HT-29 (cell line): ENCODE results near the gene WNT3. TPM values are rescaled to one million over a fixed set of nuclear protein-coding genes. Genes with fewer than 3 reads are reported as not detected.

Experiments
- DNase-seq: peaks from one replicate; pipeline ENCODE4 v3.0.0-alpha.2; 2015; ENCODE audit warnings: low spot score
- total RNA-seq: library from RNA; depleted of rRNA; stranded (reverse); fragments of >200 nt; shearing (Covaris generic); gene quantifications from 2 replicates; pipeline ENCODE4 v1.2.3, GENCODE V29; 2014

The WNT3 gene
- total RNA-seq, 1 experiment from 2014 or later, result 0.08 TPM

DNA sequence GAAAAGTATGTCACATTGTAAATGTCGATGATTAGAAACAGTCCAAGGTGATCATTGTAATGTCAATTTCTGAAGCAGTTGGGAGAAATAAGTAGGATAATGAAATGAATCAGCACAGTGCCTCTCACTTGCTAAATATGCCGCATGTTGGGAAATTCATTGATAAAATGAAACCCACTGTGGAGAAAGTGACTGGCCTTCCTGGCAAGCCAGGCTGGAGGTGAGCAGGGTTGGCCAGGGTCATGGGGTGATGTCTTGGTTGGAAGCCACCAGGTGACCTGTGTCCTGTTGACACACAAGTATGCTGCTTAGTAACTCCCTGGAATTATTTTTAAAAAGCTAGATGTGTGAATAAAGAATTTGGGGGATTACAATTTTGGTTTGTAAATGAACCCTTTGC is 18.0 kb upstream of the WNT3 start:
- DNase-seq, result no peak

DNA sequence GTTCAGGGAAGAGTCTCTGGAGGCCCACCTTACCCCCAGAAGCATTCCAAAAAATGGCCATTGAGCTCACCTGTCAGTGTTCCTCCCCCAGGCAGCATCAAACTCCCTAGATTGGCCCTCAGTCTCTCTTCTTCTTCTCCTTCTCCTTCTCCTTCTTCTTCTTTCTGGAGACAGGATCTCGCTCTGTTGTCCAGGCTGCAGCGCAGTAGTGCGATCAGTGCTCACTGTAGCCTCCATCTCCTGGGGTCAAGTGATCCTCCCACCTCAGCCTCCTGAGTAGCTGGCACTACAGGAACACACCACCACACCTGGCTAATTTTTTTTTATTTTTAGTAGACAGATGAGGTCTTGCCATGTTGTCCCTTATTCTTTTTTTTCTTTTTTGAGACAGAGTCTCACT is 16.4 kb upstream of the WNT3 start:
- no peak for DNase-seq

DNA sequence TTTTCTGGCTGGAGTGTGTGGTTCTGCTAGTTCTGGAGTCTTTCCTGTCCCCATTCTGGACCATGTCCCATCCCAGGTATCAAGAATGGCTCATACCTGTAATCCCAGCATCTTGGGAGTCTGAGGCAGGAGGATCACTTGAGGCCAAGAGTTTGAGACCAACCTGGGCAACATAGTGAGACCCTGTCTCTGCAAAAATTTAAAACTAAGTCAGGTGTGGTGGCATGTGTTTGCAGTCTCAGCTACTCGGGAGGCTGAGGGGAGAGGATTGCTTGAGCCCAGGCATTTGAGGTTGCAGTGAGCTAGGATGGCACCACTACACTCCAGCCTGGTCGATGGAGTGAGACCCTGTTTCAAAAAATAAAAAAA is 15.3 kb upstream of the WNT3 start:
- DNase-seq, result no peak

DNA sequence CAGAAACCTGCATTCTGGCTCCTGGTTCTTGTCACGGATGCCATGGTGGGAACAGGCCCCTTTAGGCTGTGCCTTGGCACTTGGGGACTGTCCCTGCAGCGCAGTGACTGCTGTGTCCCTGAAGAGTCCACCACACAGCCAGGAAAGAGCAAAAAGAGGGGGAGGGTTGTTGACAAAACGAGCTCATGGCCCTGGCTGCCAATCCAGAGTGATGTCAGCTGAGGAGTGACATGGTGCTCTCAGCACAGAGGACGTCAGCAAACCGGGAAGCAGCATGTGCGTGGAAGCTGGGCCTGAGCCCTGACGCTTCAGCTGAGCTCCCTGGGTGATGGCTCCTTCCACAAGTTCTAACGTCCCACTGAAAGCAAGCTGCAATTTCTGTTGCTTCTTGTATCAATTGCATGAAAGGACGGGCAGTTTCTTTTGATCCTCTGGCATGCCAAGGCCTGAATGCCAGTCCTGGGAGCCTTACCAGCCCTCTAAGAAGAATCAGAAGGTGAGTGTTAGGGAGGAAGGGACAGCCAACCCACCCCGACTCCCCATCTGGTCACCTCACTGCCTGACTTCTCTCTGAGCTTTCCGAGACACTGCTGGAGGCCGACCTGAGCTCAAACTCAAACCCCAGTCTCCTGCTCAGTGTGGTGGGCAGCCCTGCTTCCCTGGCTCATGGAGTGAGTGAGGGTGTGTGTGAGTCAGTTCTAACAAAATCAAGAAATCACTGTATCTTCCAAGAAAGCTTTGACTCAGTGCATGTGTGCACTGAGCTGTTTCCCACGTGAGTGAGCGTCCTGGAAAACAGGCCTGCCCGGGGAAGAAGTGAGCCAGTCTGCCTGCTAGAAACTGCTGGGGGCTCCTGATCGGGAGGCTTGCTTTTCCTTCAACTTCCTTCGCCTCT is 14.7 kb upstream of the WNT3 start:
- no peak for DNase-seq

DNA sequence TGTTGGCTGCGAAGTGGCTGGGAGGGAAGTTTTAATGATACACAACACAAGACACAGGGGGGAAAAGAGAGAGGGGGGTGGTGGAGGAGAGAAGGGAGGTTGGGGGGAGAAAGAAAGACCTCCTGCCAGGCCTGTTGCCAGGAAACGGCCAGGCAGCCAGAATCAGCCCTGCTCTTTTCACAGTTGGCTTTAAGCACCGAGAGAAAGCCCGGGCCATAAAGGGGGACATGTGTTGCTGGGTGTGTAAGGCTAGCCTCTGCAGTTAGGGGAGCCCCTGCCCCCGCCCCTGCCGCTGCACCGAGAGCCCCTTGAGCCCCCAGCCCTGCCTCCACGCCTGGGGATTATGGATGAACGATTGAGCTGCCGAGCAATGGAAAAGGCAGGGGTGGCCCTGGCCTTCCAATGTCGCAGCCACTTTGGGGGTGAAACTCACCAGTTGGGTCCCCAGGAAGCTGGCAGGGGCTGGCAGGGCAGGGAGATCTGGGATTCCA is 13.9 kb upstream of the WNT3 start:
- no peak for DNase-seq

DNA sequence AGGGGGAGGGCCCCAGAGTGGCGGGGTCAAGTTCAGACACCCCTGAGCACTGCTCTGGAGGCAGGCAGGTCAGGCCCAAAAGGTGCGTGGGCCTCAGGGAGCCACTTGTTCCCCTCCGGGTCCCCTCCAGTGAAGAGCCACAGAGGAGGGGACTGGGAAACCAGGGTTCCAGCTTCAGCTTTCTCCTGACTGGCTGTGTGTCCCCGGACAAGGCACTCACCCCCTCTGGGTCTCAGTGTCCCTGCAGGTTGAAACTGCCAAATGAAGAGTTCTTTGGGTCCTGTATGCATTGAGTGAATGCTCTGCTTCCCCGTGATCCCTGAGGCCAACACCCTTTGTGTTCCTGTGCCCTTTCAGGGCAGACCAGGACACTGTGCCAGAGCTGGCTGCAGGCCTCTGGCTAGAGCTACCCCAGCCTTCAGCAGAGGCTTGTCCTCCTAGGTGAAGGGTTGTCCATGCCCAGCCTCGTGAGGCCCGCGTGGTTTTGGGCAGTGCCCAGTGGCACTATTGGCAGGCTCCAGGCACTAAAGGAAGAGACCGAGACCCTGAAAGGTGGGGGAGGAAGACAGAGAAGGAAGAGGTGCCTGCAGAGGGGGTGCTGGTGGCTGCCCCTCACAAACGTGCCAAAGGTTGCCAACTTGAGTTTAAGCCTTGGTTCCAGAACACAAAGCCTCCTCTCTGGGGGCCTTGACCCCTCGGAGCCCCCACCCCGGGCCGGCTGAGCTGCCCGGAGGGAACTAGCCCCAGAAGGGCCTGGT is 13.3 kb upstream of the WNT3 start:
- no peak for DNase-seq

DNA sequence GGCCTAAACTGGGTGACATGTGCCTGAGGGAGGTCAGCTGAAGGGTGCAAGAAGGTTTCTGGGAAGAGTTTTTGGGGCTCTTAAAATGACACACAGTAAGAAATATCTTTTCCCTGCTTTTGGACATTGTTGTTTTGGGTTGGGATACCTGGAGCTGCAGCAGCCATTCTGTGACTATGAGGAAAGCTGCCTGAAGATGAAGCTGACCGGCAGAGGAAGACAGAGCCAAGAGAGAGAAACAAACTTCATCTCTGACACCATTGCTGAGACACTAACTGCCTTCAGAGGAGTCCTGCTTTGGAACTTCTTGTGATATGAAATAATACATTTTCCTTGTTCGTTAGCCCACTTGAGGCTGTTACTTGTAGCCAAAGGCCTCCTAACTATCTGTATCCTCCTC is 8.8 kb upstream of the WNT3 start:
- DNase-seq, result no peak

DNA sequence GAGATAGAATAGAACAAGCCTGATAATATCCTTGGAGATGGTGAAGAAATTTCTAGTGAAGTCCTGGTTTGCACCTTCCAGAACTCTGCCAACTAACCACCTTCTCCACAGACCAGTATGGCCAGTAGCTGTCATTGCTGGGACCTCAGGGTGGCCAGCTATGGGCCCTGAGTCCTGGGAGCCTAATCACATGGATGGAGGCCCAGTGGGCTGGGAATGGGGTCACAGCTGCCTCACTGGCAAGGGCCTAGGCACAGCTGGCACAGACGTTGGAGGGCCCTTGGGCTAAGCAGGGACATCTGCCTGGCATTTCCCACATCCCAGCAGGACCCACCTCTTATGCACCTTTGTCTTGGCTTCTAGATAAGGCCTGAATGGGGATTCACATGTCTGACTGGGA is 7.6 kb upstream of the WNT3 start:
- DNase-seq, result no peak

DNA sequence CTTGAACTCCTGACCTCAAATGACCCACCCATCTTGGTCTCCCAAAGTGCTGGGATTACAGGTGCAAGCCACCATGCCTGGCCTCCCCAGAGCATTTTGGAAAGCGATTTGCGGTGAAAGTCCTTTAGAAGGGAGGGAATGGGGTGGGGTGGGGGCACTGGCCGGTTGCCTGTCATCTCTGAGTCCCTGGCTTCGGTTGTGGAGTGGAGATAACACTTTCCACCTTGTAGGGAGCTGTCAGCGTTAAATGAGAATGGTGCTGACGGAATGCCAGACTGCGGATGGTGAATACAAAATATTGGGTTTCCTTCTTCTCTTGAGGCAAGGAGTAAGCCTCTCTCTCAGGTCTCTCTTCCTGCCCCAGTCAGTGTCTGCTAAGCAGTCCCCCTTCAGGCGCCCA is 5.2 kb upstream of the WNT3 start:
- DNase-seq, result no peak

DNA sequence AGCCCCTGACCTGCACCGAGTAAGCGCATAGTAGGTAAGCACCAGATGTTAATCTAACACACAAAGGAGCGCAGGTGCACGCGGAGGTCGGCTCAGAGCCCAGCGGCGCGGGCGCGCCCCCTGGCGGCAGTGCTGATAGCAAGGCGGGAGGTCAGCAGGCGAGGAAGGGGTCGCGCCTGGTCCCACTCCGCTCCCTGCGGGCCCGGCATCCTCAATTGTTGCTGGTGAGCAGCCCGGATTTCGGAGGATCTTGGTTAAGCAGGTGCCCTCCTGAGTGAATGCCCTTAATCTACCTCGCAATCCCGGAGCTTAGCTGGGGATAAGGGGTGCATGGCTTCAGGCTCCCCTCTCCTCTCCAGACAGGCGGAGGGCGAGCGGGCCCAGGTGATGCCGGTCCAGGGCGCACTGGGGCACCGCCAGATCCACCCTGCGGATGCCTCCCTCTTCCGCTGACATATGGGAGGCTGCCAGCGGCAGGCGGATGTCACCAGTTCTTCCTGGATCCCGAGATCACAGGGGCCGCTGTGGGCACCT is 4.0 kb upstream of the WNT3 start:
- DNase-seq, result no peak

DNA sequence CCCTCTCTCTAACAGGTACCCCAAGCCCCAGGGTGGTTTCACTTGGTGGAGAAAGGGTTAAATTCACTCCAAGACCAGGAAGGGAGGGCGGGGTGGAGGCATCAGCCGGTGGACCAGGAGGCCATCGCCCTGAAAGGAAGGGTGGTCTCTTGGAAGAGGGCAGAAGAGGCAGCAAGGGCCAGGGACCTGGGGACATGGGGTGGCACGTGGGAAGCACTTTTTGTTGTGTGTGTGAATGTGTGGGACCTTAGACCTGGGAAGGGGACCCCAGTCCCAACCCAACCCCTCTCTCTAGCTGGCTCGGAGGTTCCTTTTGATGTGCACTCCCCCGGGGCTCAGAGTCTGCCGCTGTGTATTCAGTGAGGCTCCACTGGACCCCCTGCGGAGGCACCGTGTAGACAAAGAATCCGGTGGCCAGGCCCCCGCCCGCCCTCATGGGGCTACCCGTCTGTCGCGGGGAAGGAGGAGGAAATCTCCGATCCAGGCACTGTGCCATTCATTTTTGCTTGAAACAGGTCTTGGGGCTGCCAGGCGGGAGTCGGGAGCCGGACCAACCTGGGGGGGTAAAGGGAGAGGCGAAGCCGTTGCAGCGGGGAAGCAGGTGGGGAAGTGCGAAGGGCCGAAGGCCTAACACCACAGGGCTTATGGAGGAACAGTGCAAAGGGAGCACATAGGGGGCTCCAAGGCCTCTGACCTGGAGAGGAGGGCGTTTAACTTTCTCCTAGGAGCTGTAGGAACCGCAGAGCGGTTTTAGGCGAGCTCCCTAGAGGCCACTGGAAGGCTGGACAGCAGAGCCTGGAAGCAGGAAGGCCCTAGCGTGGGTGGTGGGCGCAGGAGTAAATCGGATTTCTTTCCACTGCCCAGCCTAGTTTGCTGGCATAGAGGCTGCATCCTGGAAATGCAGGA is 3.2 kb upstream of the WNT3 start:
- DNase-seq, result no peak

DNA sequence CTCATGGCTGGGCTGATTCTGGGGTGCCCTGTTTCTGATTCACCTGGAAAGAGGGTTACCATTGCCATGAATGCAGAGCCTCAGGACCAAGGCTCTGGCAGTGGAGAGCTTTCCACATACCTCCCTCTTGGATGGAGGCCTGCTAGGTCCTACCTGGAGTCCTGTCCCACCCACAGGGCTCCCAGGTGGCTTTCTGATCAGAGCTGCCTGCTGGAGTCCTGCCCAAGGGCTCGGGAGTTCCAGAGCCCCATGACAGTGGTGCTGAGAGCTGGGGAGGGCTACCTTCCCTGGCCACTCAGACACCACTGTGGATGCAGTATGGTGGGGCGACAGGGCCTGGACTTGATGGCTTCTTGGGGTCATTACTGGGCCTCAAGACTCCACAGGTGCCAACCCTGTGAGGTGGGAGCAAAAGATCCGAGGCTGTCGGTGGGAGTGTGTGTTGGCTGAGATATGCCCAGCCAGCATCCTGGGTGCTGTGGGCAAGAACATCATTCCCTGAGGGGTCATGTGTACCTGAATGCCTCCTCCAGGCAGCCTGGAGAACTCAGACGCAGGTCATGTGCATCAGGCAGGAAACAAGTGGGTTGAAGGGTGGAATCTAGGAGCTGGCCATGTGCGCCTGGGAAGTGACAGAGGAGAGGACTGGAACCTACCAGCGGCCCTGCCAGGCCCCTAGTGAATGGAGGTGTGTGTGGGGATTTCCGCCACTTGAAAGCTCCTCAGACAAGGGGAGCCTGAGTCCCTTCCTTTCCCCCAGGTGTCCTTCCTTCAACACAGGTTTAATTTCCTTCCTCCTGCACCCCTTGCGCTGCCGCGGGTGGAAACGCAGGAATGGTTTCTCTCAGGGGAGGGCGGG is 2.3 kb upstream of the WNT3 start:
- DNase-seq, result no peak

DNA sequence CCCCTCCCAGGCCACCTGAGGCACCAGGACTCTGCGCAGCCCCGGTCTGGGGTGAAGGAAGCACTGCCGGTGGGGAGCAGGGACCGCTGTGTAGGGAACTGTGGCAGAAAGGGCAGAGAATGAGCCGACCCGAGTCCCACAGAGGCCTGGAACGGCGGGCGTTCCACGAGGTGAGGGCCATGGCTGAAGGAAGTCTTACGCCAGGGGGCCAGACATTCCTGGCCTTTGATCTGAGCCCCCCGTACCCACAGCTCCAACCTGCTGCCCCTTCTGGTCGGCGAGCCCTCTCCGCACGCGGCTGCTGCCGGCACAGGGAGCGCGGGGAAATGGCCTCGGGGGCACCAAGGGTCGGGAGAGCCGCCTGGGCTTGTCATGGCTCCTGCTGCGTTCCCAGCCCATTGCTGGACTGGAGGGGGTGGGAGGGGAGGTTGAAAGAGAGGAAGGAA is 1.4 kb upstream of the WNT3 start:
- DNase-seq, result no peak

DNA sequence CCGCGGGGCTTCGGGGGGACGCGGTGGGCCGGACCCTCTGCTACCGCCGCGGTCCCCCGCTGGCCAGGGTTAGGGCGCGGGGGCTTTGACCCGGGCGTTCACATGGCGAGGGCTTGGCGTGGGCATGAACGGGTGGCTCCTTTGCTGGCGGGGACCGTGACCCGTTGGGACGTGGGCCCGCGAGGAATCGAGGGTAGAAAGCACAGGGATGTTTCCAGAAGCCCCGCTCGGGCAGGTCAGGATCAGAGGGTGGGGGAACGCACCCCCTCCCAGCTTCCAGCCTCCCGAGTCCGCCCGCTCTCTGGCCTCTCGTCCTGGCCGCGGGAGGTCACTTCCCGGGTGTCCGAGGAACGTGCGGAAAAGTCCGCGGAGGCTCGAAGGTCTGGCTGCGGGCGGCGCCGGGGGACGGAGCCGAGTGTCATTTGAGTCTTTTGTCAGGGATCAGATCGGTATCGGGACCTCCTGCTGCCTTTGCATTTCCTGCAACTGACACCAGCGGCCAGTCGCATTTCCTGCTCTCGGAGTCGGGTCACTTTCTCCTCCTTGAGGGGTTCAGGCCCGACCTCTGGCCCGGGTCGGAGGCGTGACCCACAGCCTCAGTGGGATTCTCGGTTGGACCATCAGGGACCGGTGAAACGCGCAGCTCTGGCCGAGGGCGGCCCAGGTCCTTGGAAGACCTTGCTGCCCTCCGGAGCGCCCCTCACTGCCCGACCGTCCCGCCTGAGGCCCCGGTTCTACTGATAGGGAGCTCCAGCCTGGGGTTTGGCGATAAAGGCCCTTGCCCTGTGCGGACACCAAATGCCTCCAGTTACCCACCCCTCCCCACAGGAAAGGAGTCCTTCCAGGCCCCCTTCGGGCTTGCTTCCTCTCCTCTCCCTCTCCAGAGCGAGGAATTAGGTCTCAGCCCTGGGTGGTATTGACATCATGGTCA is 702 bp upstream of the WNT3 start:
- no peak for DNase-seq

DNA sequence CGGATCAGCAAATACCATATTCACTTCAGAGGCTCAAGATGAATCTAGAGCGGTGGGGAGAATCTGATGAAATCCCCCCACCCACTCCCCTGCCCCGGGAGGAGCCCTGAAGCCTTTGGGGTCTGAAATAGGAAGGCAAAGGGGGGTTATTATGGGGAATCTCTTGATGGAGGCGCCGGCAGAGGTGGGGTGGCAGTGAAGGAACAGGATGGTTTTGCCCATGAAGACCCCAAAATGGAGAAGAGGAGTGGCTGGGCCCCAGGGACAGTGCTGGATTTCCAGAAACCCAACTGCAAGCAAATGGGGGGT is 637 bp downstream of the WNT3 start:
- no peak for DNase-seq

DNA sequence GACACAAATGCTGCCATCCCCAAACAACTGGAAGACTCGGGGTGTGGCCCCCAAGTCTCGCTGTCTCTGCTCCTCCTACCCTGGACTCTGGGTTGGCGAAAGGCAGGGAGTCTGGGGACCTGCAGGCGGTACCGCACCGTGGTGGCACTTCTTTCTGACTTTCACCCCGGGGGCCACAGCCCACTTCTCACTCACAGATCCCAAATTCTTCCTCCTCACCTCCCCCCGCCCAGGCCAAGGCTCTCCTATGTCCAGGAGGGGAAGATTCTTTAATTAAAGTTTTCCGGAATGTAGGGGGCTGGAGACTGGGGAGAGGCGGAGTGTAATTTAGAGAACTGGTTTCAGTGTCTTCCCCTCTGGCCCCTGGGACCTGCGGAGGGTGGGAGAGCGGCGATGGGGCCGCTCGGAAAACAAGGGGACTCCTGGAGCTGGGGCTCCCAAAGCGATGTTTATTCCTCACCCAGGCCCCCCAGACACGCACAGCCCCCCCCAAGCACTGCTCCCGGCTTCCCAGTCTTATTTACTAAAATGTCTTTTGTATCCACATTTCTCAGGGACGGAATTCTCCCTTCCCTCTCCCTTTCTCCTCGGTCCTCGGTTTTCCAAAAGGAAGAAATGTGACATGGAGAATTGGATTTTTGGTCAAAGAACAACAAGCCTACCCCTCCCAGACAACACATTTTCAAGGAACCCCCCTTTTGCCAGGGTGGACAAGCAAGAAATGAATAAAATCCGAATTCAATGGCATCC is 1.2 kb downstream of the WNT3 start:
- no peak for DNase-seq

DNA sequence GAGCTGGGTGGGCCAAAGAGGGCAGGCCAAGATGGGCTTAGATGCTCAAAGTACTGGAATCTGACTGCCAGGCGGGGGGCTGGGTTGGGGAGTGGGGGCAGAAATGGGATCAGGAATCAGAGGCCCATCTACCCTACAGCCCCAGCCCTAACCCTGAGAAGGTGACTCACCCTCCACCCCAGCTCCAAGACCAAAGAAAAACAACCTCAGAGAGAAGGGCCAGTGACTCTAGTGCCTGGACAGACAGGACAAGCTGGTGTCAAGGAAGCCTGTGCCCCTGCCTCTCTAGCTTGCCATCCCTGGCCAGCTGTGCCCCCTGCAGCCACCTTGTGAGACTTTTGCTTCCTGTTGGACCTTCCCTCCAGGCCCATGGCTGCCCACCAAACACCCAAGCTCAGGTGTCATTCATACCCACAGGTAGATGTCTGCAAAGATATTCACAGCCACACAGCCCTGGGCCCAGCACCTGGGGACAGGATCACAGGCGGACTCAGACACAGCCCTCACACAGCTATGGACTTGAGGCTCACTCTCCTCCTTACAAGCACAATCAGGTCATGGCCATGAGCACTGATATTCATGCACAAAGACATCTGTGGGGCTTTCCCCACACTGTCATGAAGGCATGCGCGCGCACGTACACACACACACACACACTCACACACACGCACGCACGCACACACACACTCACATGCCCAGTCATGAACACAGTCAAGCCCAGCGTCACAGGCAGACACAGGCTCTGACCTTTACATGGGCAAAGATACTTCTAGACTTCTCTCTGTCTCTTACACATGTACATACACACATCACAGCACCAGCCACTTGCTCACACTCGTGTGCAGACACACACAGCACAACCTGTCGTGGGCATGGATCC is 2.8 kb downstream of the WNT3 start:
- no peak for DNase-seq

DNA sequence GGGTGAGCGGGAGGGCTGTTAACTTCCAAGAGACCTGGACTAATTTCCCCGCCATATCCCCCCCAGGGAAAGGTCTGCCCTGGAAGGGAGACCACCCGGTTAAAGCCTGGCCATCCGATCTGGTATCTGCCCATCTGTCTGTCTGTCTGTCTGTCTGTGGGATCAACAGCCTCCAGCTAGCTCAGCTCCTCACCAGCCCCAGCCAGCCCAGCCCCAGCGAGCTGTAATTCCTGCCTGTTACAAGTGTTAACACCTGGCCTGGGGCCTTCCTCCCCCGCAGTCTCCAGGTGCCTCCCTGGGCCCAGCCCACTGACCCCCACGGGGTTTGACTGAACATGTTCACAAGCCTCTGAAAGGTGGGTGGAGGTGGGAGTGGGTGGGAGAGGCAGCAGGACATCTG is 4.0 kb downstream of the WNT3 start:
- DNase-seq, result no peak
